ENCODE measurements around the gene SMOC1.

- TF ChIP-seq CTCF (IDR thresholded peaks at IDR 0.05; ENCODE audit: low read length) (no peak), EZH2 (IDR thresholded peaks at IDR 0.05; ENCODE audit: borderline replicate concordance, low read length) (no peak)
Measured at GRCh38 chr14:69845787-69846186, 33.4 kb upstream of the SMOC1 start.
